ENCODE results near the gene ADGRL1. TPM values are rescaled to one million over a fixed set of nuclear protein-coding genes. Genes with fewer than 3 reads are reported as not detected.

The ADGRL1 gene
- total RNA-seq, 1 experiment from 2014 or later, result 117 TPM

DNA sequence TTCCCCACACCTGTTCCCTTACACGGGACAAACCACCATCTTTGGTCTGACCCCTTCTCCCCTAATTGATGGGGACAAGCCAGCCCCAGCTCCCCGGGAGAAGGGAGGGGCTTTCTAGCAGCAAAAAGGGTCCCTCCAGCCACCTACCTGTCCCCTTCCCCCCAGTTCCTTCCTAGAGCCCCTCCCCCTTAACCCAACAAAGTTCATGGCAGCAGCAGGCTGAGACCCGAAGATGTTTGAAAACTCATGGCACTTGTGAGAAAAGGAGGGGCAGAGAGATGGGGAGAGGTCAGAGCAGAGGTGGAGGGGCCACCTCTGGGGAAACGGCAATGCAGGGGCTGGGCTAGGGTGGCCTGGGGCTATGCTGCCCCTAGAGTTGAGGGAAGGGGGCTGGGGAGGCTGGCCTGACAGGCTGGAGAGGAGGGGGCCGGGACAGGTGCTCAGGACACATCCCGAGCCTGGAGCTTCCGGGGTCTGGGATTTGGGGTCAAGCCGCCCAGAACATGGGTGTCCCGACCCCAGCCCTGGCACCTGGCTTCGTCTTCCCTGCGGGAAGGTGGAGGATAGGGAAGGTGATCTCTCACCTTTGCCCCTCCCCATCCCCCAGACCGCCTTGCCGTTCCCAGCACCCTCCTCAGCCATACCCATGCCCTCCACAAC lies 57.1 kb downstream of the ADGRL1 start:
- Histone ChIP-seq H3K14ac (ENCODE audit: insufficient read depth, low read length) (no peak overlapping the region), H3K18ac (ENCODE audit: insufficient read length, low read depth, low read length) (no peak overlapping the region), H2BK12ac (ENCODE audit: insufficient read length, low read depth, low read length) (no peak overlapping the region), H2BK120ac (ENCODE audit: low read depth, low read length, poor library complexity, severe bottlenecking) (no peak overlapping the region), H4K5ac (ENCODE audit: insufficient read length, low read depth, low read length) (no peak overlapping the region), H4K20me1 (ENCODE audit: control insufficient read depth, insufficient read depth, insufficient read length) (no peaks in the 10 kb centered on the region), H2AFZ (ENCODE audit: low read length) (no peak overlapping the region), H3K79me1 (ENCODE audit: insufficient read depth, low read depth, low read length, poor library complexity, severe bottlenecking) (no peaks in the 10 kb centered on the region), H3K23me2 (ENCODE audit: insufficient read length, low read depth, low read length, poor library complexity, severe bottlenecking) (no peaks in the 10 kb centered on the region), H3K23ac (ENCODE audit: insufficient read length, low read depth, low read length) (no peak overlapping the region), H3K9me3 (ENCODE audit: control insufficient read depth, low read depth, low read length) (no peaks in the 10 kb centered on the region), H3K27me3 (ENCODE audit: insufficient read depth, low read length) (no peaks in the 10 kb centered on the region), H2BK20ac (ENCODE audit: low read depth, low read length, poor library complexity, severe bottlenecking) (no peak overlapping the region), H3K79me2 (ENCODE audit: insufficient read depth, low read length) (no peaks in the 10 kb centered on the region), H4K91ac (ENCODE audit: insufficient read length, low read depth, low read length) (no peak overlapping the region), H2BK5ac (ENCODE audit: insufficient read length, low read length) (no peak overlapping the region), H3K56ac (ENCODE audit: insufficient read length, low read depth, low read length) (no peak overlapping the region), H3K4me2 (ENCODE audit: insufficient read depth, insufficient read length, low read length) (no peak overlapping the region), H2BK15ac (ENCODE audit: low read depth, low read length) (no peak overlapping the region), H3K4me1 (ENCODE audit: insufficient read depth, low read length) (no peaks in the 10 kb centered on the region), H3K27ac (ENCODE audit: insufficient read length, low read depth, low read length) (no peak overlapping the region), H3T11ph (ENCODE audit: low read length) (no peak overlapping the region), H3K4ac (ENCODE audit: low read depth, low read length) (no peak overlapping the region), H2AK5ac (ENCODE audit: insufficient read length, low read length) (no peak overlapping the region), H3K9ac (ENCODE audit: extremely low read depth, insufficient read length, low read length) (no peak overlapping the region), H4K8ac (replicated peaks; ENCODE audit: insufficient read length, low read depth, low read length) (no peak overlapping the region)
- Mint-ChIP-seq H3K4me1 (peaks cover 22 to 36% of the 10 kb centered on the region in 2 experiments), H3K27ac (peak overlapping the region; percentile 73 to 91 (median 88); a peak in 5 of 7 replicates), H3K4me3 (no peak overlapping the region; a peak in 1 of 5 replicates), H3K36me3 (ENCODE audit: insufficient read depth in 1 of 3, low read depth in 3 of 3) (peaks cover 11 to 20% (median 20%) of the 10 kb centered on the region in 3 experiments; a peak in 6 of 7 replicates), H3K27me3 (ENCODE audit: low read depth) (no peaks in the 10 kb centered on the region; the same call in 1 of the 2 replicates), H3K9me3 (no peaks in the 10 kb centered on the region)
- no peak for DNase-seq
- no CpG with 5 or more reads among the region's 13 CpGs for WGBS (ENCODE audit: extremely low coverage, insufficient read length, low lambda C conversion rate)
- TF ChIP-seq, protein P1, sequence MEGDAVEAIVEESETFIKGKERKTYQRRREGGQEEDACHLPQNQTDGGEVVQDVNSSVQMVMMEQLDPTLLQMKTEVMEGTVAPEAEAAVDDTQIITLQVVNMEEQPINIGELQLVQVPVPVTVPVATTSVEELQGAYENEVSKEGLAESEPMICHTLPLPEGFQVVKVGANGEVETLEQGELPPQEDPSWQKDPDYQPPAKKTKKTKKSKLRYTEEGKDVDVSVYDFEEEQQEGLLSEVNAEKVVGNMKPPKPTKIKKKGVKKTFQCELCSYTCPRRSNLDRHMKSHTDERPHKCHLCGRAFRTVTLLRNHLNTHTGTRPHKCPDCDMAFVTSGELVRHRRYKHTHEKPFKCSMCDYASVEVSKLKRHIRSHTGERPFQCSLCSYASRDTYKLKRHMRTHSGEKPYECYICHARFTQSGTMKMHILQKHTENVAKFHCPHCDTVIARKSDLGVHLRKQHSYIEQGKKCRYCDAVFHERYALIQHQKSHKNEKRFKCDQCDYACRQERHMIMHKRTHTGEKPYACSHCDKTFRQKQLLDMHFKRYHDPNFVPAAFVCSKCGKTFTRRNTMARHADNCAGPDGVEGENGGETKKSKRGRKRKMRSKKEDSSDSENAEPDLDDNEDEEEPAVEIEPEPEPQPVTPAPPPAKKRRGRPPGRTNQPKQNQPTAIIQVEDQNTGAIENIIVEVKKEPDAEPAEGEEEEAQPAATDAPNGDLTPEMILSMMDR (conservative IDR thresholded peaks at IDR 0.05), result no peak

All from H9 (cell line).